Esophagus muscularis mucosa (tissue), 3 donors: ENCODE results near the gene GRID2.

Source experiments
- POLR2A ChIP-seq: fragments of 450-650 bp; IDR thresholded peaks from one replicate; pipeline ENCODE4 v1.6.1; 2017; ENCODE audit warnings: antibody characterized with exemption, moderate library complexity, mild to moderate bottlenecking, low read depth
- TF ChIP-seq, protein P1 (sequence below), 3 experiments: fragments of 200-600 bp in 2 of 3; fragments of 450-650 bp in 1 of 3; sonication (generic) in 2 of 3; IDR thresholded peaks; one replicate each; pipeline ENCODE4 v1.5.1; 2017 to 2019; ENCODE audit warnings: antibody characterized with exemption in 3 of 3, mild to moderate bottlenecking in 2 of 3, moderate library complexity in 1 of 3

DNA sequence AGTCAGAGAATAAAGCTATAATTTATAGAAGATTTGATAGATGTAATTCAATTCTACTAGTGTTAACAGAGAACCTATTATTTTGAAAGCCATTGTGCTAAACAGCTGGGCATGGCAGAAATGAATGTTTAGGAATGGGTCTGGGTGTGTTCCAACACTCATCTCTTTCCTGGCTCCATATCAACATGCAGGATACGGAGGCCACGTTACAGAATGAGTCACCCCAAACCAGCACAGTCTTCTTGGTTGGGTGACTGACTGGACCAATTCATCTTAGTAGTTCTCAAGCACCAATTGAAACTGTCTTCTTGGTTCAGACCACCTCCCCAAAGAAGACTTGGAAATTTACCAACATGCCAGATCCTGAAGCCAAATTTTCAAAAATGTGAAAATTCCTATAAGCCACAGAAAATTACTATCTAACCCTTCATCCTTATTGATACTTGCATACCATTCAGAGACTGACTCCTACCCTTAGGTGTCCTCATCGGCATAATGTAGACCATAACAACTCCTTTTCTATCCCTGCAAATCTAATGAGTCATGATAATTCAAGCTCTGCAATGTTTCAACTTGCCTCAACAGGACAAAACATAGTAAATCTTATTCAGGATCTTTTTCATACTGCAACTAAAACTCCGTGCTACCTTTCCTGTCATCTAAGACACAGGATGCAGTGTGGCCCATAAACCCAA, 1472.8 kb downstream of the GRID2 start:
- TF ChIP-seq, protein P1, sequence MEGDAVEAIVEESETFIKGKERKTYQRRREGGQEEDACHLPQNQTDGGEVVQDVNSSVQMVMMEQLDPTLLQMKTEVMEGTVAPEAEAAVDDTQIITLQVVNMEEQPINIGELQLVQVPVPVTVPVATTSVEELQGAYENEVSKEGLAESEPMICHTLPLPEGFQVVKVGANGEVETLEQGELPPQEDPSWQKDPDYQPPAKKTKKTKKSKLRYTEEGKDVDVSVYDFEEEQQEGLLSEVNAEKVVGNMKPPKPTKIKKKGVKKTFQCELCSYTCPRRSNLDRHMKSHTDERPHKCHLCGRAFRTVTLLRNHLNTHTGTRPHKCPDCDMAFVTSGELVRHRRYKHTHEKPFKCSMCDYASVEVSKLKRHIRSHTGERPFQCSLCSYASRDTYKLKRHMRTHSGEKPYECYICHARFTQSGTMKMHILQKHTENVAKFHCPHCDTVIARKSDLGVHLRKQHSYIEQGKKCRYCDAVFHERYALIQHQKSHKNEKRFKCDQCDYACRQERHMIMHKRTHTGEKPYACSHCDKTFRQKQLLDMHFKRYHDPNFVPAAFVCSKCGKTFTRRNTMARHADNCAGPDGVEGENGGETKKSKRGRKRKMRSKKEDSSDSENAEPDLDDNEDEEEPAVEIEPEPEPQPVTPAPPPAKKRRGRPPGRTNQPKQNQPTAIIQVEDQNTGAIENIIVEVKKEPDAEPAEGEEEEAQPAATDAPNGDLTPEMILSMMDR (IDR thresholded peaks at IDR 0.05) = no peak
- TF ChIP-seq POLR2A = no peak
